Measurements from ENCODE around the gene DPM1. TPM values are rescaled to one million over a fixed set of nuclear protein-coding genes. Genes with fewer than 3 reads are reported as not detected.

Gene DPM1
- total and polyA plus RNA-seq, 7 donors = 24.6 to 120 (median 59.6) TPM

- Histone ChIP-seq H3K27ac (no peak overlapping the region), H3K9me3 (no peaks in the 10 kb centered on the region), H3K4me1 (peaks cover 14% of the 10 kb centered on the region), H3K4me3 (no peak overlapping the region), H3K36me3 (ENCODE audit: insufficient read depth in 1 of 2, low read depth in 1 of 2) (peaks cover 3 to 62% of the 10 kb centered on the region in 2 donors), H3K27me3 (ENCODE audit: insufficient read depth in 3 of 3, low read length in 2 of 3) (no peaks in the 10 kb centered on the region)
- TF ChIP-seq CTCF (IDR thresholded peaks at IDR 0.05) = no peak
- ATAC-seq (no peak), DNase-seq (no peak)
- WGBS, 3 donors = 83 to 94% (median 94%) methylated on average over 1 of the region's 1 CpG
- intact Hi-C loops (cut with DNase I) = no loop called here
Observed at GRCh38 chr20:50933589-50933988, 24.7 kb downstream of the DPM1 start.

- 40 to 60% (median 43%) methylated on average over 1 of the region's 1 CpG for WGBS, 3 donors
- DNase-seq (no peak), ATAC-seq (no peak)
- H3K36me3 ChIP-seq (ENCODE audit: insufficient read depth in 1 of 2, low read depth in 1 of 2) = peaks cover 5 to 62% of the 10 kb centered on the region in 2 donors
- H3K27ac ChIP-seq = peak overlapping the region; percentile 100
- H3K9me3 ChIP-seq = no peaks in the 10 kb centered on the region
- H3K4me1 ChIP-seq = peaks cover 22% of the 10 kb centered on the region
- H3K4me3 ChIP-seq = no peak overlapping the region
- intact Hi-C loops (cut with DNase I) = no loop called here
- no peaks in the 10 kb centered on the region for H3K27me3 ChIP-seq (ENCODE audit: insufficient read depth in 3 of 3, low read length in 2 of 3)
- no peak for TF ChIP-seq CTCF (IDR thresholded peaks at IDR 0.05)
Observed at GRCh38 chr20:50932691-50933280, 25.5 kb downstream of the DPM1 start.

- WGBS, 3 donors = 31 to 42% (median 40%) methylated on average over 6 of the region's 6 CpGs
- intact Hi-C loops (cut with DNase I) = no loop called here
- Histone ChIP-seq H3K4me1 (peaks cover 30% of the 10 kb centered on the region), H3K9me3 (no peaks in the 10 kb centered on the region), H3K27ac (peak overlapping the region; percentile 100), H3K27me3 (ENCODE audit: insufficient read depth in 3 of 3, low read length in 2 of 3) (no peaks in the 10 kb centered on the region), H3K36me3 (ENCODE audit: insufficient read depth in 1 of 2, low read depth in 1 of 2) (peaks cover 5 to 61% of the 10 kb centered on the region in 2 donors), H3K4me3 (peak overlapping the region; percentile 74)
- ATAC-seq (no peak), DNase-seq (no peak)
- no peak for TF ChIP-seq CTCF (IDR thresholded peaks at IDR 0.05)
Observed at GRCh38 chr20:50932016-50932485, 26.3 kb downstream of the DPM1 start.

- Histone ChIP-seq H3K4me3 (peak within 1 kb of the TSS; percentile 82), H3K36me3 (ENCODE audit: insufficient read depth in 1 of 2, low read depth in 1 of 2) (peaks cover 5 to 58% of the 10 kb centered on the region in 2 donors), H3K27ac (peak within 1 kb of the TSS; percentile 100), H3K9me3 (no peaks in the 10 kb centered on the region), H3K27me3 (ENCODE audit: insufficient read depth in 3 of 3, low read length in 2 of 3) (no peaks in the 10 kb centered on the region), H3K4me1 (peaks cover 35% of the 10 kb centered on the region)
- peak; percentile 67 for TF ChIP-seq CTCF (IDR thresholded peaks at IDR 0.05)
- WGBS, 3 donors = 1% methylated on average over 50 to 58 of the region's 58 CpGs
- intact Hi-C loops (cut with DNase I) = loop anchor here (2.0 kb wide), 1 partner anchor 27 kb away; the partner anchor contains the start of genes DPM1 (in 2 of the 2) and MOCS3 (in 2 of the 2)
- ATAC-seq (peak; percentile 85 to 91 (median 88)), DNase-seq (peak; percentile 91 to 94)
Observed at GRCh38 chr20:50931306-50932015, 26.9 kb downstream of the DPM1 start, which contains the start of gene ADNP. TSS of gene ADNP (minus strand) at chr20:50931437. CDS start at chr20:50903996, 27,441 bp downstream.
